Measurements from ENCODE around the gene APBA2.

GRCh38 chr15:28998511-28998910 is 112.7 kb downstream of the APBA2 start:
- no peak for TF ChIP-seq CTCF (IDR thresholded peaks at IDR 0.05; ENCODE audit: low read length)
- no peak for TF ChIP-seq EZH2 (IDR thresholded peaks at IDR 0.05; ENCODE audit: borderline replicate concordance, low read length)

Data from OCI-LY1 (cell line).